Measurements from ENCODE around the gene ELF2.

GRCh38 chr4:139164731-139165130 is 12.3 kb downstream of the ELF2 start:
- TF ChIP-seq CTCF (IDR thresholded peaks at IDR 0.05) (no peak), POLR2A (IDR thresholded peaks at IDR 0.05) (no peak), EP300 (IDR thresholded peaks at IDR 0.05) (no peak)
